Measurements from ENCODE around the gene CCDC169.

Gene CCDC169

GRCh38 chr13:36242761-36243160 lies 54.9 kb downstream of the CCDC169 start:
- DNase-seq = no peak

GRCh38 chr13:36231236-36231635 lies 66.4 kb downstream of the CCDC169 start:
- no peak for DNase-seq

GRCh38 chr13:36224730-36225129 lies 72.9 kb downstream of the CCDC169 start:
- no peak for DNase-seq

- DNase-seq = no peak
These were observed 77.7 kb downstream of the CCDC169 start for GRCh38 chr13:36219883-36220282.

- DNase-seq = no peak
These were observed 80.2 kb downstream of the CCDC169 start for GRCh38 chr13:36217456-36217855.

- no peak for DNase-seq
These were observed 83.3 kb downstream of the CCDC169 start, which contains the start of gene SOHLH2 for GRCh38 chr13:36214163-36214921. Gene SOHLH2 (minus strand): TSS chr13:36214556. CDS start chr13:36214526, 30 bp downstream.

- DNase-seq = peak; percentile 54
These were observed 84.8 kb downstream of the CCDC169 start for GRCh38 chr13:36212789-36213188.

GRCh38 chr13:36211567-36211966 lies 86.0 kb downstream of the CCDC169 start:
- DNase-seq = no peak

GRCh38 chr13:36210738-36211137 lies 86.9 kb downstream of the CCDC169 start:
- DNase-seq = no peak

GRCh38 chr13:36207672-36208071 lies 89.9 kb downstream of the CCDC169 start:
- no peak for DNase-seq

- peak; percentile 77 for DNase-seq
These were observed 104.3 kb downstream of the CCDC169 start for GRCh38 chr13:36193151-36193855.

GRCh38 chr13:36192166-36192565 lies 105.4 kb downstream of the CCDC169 start:
- DNase-seq = no peak

- DNase-seq = no peak
These were observed 106.8 kb downstream of the CCDC169 start for GRCh38 chr13:36190771-36191170.

GRCh38 chr13:36188441-36188840 lies 109.2 kb downstream of the CCDC169 start:
- no peak for DNase-seq

- DNase-seq = no peak
These were observed 113.7 kb downstream of the CCDC169 start for GRCh38 chr13:36183901-36184300.
